VCaP (cell line): ENCODE measurements around the gene SLC35F4.

Source experiments
- H3K27ac ChIP-seq: fragments of 450-650 bp; 2 replicates; pipeline ENCODE4 v1.5.1; 2017
- CTCF ChIP-seq: fragments of 450-650 bp; conservative IDR thresholded peaks from 2 replicates; pipeline ENCODE4 v1.5.1; 2017; ENCODE audit warnings: mild to moderate bottlenecking, moderate library complexity

SLC35F4 gene

GRCh38 chr14:57747036-57747435 is 118.9 kb downstream of the SLC35F4 start:
- no peak overlapping the region for H3K27ac ChIP-seq
- no peak for TF ChIP-seq CTCF

GRCh38 chr14:57746563-57746962 is 119.3 kb downstream of the SLC35F4 start:
- TF ChIP-seq CTCF: no peak
- H3K27ac ChIP-seq: no peak overlapping the region

GRCh38 chr14:57739516-57739915 is 126.4 kb downstream of the SLC35F4 start:
- TF ChIP-seq CTCF: no peak
- no peak overlapping the region for H3K27ac ChIP-seq

GRCh38 chr14:57737598-57737997 is 128.3 kb downstream of the SLC35F4 start:
- H3K27ac ChIP-seq: no peak overlapping the region
- TF ChIP-seq CTCF: no peak

- TF ChIP-seq CTCF: no peak
These were observed 129.5 kb downstream of the SLC35F4 start for GRCh38 chr14:57736391-57736790.

GRCh38 chr14:57735276-57735675 is 130.6 kb downstream of the SLC35F4 start:
- no peak for TF ChIP-seq CTCF

More at GRCh38 chr14:57736391-57736790, 129.5 kb downstream of the SLC35F4 start:
- no peak overlapping the region for H3K27ac ChIP-seq

GRCh38 chr14:57732463-57733285 is 133.2 kb downstream of the SLC35F4 start:
- H3K27ac ChIP-seq: no peak overlapping the region
- TF ChIP-seq CTCF: no peak

More at GRCh38 chr14:57735276-57735675, 130.6 kb downstream of the SLC35F4 start:
- no peak overlapping the region for H3K27ac ChIP-seq
